HG02840 (cell line): Measurements from ENCODE around the gene PPP2R2D.
"Not testable (repeated sequence)": the region's sequence is repeated elsewhere in the genome, so short reads cannot be mapped to it uniquely, and the experiment has no call there.

Source experiments
- ATAC-seq: cut with Tn5 transposase; IDR thresholded peaks from one replicate; pipeline ENCODE4 v1.9.1; 2021; ENCODE audit warnings: mild to moderate bottlenecking, moderate library complexity, moderate number of reproducible peaks; ENCODE audit not compliant: unreplicated experiment, low FRiP score

Gene PPP2R2D

DNA sequence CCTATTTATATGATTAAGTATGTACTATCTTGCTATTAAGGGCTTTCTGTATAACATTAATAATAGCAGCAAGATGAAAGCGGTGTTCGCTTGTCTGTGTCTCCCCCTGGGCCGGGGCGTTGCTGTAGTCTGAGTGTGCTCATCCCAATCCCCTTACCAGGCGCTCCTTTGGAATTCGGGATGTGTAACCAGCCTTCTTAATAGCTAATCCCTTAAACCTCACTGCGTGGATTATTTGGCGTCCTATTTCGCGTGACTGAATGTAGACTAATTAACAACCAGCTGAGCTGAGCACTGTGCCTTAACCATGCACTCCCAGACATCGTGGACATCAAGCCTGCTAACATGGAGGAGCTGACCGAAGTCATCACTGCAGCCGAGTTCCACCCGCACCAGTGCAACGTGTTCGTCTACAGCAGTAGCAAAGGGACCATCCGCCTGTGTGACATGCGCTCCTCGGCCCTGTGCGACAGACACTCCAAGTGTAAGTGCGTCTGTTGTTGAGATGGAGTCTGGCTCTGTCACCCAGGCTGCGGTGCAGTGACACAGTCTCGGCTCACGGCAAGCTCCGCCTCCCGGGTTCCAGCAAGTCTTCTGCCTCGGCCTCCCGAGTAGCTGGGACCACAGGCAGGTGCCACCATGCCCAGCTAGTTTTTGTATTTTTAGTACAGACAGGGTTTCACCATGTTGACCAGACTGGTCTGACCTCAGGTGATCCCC lies 44.3 kb downstream of the PPP2R2D start:
- ATAC-seq, result no peak

GRCh38 chr10:131946321-131946751 lies 45.5 kb downstream of the PPP2R2D start:
- ATAC-seq, result no peak

DNA sequence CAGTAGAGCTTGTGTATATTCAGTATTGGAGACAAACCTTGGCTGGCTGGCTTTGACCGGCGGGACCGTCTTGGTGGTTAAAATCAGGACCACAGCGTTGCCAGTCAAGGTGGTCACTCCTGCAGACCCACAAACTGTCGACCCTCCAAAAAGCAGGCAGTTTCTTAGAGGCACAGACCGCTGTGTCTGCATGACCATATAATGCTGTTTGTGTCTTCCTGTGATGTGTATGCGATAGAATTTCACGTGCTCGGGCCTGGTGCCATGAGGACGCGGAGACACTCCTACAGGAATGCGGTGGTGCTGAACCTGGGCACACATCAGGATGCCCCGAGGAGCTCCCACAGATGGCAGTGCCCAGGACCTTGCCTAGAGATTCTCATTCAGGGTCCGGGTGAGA lies 46.1 kb downstream of the PPP2R2D start:
- ATAC-seq, result no peak

GRCh38 chr10:131947631-131948347 lies 47.0 kb downstream of the PPP2R2D start:
- ATAC-seq, result no peak

GRCh38 chr10:131948501-131948900 lies 47.7 kb downstream of the PPP2R2D start:
- ATAC-seq, result no peak

GRCh38 chr10:131949041-131949862 lies 48.4 kb downstream of the PPP2R2D start:
- ATAC-seq, result no peak

GRCh38 chr10:131949908-131950307 lies 49.1 kb downstream of the PPP2R2D start:
- ATAC-seq, result not testable (repeated sequence)

DNA sequence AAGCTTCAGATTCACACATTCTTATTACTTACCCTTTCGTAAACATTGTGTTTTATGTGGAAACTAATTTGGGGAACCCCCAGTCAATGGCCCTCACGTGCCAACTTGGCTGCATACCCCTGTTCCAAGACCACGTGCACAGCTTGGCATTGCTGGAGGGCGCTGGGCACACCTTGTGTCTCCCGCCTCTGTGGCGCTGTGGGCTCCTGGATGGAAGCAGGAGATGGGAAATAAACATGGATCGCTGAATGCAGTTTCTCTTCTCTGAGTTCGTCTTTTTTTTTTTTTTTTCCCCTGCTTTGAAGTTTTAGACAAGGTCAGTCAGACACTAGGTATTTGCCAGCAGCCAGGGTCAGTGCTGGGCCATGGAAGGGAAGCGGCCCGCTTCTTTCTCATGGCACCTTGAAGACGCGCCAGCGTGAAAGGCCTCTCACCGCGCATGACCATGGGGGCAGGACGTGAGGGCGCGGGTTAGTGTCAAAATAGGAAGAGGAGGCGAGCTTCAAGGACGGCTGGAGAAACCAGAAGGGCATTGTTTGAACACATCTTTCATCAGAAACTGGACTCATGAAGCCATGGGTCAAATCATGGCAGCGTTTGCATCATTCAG lies 53.7 kb downstream of the PPP2R2D start:
- no peak for ATAC-seq

- ATAC-seq, result no peak
Observed at GRCh38 chr10:131955591-131956340, 55.0 kb downstream of the PPP2R2D start.

DNA sequence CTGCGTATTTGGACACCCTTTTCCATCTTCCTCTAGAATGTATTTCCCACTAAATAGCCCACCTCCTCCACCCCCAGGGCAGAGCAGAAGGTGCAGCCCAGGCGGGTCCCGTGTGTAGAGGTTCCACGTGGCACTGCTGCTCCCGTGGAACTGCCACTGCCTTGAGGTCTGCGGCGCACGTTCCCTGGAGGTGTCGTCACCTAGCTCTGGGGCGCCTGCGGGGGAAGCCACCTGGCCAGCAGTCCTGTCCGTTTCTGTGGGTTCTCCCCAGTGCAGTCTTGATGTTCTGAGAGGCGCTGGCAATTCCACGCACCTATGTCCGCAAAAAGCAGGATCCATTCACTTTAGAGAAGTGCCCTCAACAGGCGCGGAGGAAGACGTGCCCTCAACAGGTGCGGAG lies 59.0 kb downstream of the PPP2R2D start:
- ATAC-seq, result no peak

DNA sequence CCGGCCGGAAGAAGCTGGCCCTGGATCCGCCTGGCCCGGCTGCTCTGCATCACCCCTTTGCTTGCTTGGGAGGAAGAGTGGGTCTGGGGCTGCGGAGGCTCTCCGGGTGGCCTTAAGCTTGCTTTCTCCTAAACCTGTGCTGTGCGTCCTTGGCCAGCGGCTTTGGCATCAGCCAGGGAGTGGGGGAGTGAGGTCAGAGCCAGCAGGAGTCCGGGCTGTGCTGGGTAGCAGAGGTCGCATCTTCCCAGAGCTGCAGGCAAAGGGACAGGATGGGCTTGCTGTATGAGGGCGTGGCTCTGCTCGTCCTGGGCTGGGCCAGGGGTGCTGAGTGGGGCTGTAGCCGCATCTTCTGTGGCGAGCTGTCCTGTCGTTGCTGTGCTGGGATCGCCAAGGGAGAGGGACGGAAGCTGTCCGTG lies 59.8 kb downstream of the PPP2R2D start:
- ATAC-seq, result no peak

- no peak for ATAC-seq
Observed at GRCh38 chr10:131961047-131961776, 60.4 kb downstream of the PPP2R2D start.

GRCh38 chr10:131961777-131962662 lies 61.2 kb downstream of the PPP2R2D start:
- ATAC-seq, result no peak

DNA sequence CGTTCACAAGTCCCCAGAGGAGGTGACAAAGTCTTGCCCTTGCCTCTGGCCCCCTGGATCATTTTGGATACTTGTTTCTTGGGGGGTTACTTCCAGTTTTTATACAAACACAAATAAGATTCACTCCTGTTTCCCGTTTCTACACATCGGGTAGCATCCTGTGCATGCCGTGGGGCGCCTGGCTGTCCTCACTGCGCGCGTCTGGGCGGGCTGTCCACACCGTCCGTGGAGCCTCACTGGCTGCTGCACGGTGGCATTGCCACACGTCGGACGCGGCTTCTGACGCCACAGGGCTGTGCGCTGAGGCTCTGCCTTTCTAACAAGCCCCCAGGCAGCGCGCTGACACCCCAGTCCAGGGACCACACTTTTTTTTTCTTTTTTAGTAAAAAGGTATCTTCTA lies 62.5 kb downstream of the PPP2R2D start:
- ATAC-seq, result no peak

GRCh38 chr10:131963811-131964210 lies 63.0 kb downstream of the PPP2R2D start:
- ATAC-seq, result no peak

DNA sequence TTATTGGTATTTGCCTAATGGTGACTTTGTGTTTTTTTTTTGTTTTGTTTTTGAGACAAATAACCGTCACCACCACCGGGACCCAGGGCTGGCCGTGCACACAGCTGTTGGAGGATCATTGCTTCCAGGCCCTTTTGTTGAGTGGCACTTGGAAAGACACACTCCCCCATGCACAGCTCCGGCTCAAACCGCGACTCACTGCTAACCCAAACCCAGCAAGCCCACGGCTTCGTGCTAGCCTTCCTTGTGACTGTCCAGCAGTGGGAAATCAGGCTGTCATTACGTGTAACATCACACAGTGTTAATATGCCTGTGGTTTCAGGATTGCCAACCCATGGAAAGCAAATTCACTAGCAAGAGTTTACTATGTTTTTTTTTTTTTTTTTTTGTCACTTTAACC lies 63.5 kb downstream of the PPP2R2D start:
- no peak for ATAC-seq

- no peak for ATAC-seq
Observed at GRCh38 chr10:131968949-131969348, 68.1 kb downstream of the PPP2R2D start.

DNA sequence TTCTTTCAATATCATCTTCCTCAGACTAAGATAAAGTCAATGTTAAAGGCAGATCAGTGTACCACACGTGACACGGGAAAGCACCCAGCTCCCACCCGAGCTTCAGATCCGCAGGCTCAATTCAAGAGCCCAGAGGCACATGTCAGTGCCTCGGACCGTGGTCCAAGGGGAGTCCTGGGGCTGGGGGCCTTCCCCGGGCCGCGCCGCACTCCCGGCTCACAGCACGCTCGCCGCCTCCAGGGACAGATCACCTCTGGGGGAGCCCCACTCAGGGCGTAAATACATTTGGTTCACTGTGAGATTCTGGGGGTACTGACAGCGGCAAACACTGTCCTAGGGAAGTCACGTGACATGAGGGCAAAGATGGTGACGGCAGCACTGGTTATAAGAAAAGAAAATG lies 70.1 kb downstream of the PPP2R2D start:
- no peak for ATAC-seq
